IMR-90 (cell line): Measurements from ENCODE around the gene MCAM. TPM values are rescaled to one million over a fixed set of nuclear protein-coding genes. Genes with fewer than 3 reads are reported as not detected.

ENCODE experiments used
- ATAC-seq: fragments of 200-7000 bp; cut with Tn5 transposase; 2 replicates; pipeline ENCODE4 v1.9.1; 2020; ENCODE audit warnings: low read depth, mild to moderate bottlenecking, moderate library complexity
- BruUV-seq: library from RNA; stranded (reverse); fragments of 400-500 nt; replicated peaks from 2 replicates; lab custom pipeline; 2021; lab: Mats Ljungman, UMichigan
- CTCF ChIA-PET: fragments of 300-600 bp; formaldehyde crosslinking; extraction: SDS; loops from one replicate; lab custom pipeline; 2021; ENCODE audit warnings: antibody characterized with exemption; lab: Yijun Ruan, JAX
- POLR2A ChIA-PET: fragments of 300-600 bp; sonication (Branson Sonifier 250); formaldehyde crosslinking; loops from one replicate; lab custom pipeline; 2022; ENCODE audit warnings: antibody characterized with exemption; ENCODE audit not compliant: unreplicated experiment; lab: Charles Lee
- DNase-seq: peaks from one replicate; pipeline ENCODE4 v3.0.0; 2013
- H2AFZ ChIP-seq: replicated peaks from 2 replicates; pipeline ENCODE3; 2013; ENCODE audit warnings: low read length, mild to moderate bottlenecking; ENCODE audit not compliant: poor library complexity
- H2AK5ac ChIP-seq: 2 replicates; pipeline ENCODE4 v1.6.1; 2013; ENCODE audit warnings: low read depth, low read length, inconsistent platforms
- H2AK9ac ChIP-seq: replicated peaks from 2 replicates; pipeline ENCODE3; 2013; ENCODE audit warnings: mild to moderate bottlenecking, low read depth, low read length, moderate library complexity; ENCODE audit not compliant: poor library complexity
- H2BK120ac ChIP-seq: 2 replicates; pipeline ENCODE4 v1.6.1; 2013; ENCODE audit warnings: low read depth, low read length, inconsistent platforms
- H2BK15ac ChIP-seq: 3 replicates; pipeline ENCODE4 v1.6.1; 2013; ENCODE audit warnings: low read depth, low read length, inconsistent platforms
- H2BK20ac ChIP-seq: 2 replicates; pipeline ENCODE4 v1.6.1; 2013; ENCODE audit warnings: low read depth, mild to moderate bottlenecking, inconsistent platforms, low read length, moderate library complexity
- H2BK5ac ChIP-seq: 2 replicates; pipeline ENCODE4 v1.6.1; 2013; ENCODE audit warnings: mild to moderate bottlenecking, low read depth, low read length, inconsistent platforms; ENCODE audit not compliant: poor library complexity, severe bottlenecking
- H3K14ac ChIP-seq: replicated peaks from 2 replicates; pipeline ENCODE4 v1.6.1; 2013; ENCODE audit warnings: low read depth, low read length, inconsistent platforms
- H3K18ac ChIP-seq: 2 replicates; pipeline ENCODE4 v1.6.1; 2013; ENCODE audit warnings: low read depth, low read length, control low read depth
- H3K23ac ChIP-seq: 2 replicates; pipeline ENCODE4 v1.6.1; 2013; ENCODE audit warnings: low read depth, low read length, inconsistent platforms
- H3K27ac ChIP-seq: 2 replicates; pipeline ENCODE4 v1.5.1; 2013; ENCODE audit warnings: mild to moderate bottlenecking, control low read depth, low read length; ENCODE audit not compliant: insufficient read depth
- H3K27me3 ChIP-seq: 2 replicates; pipeline ENCODE4 v1.6.1; 2013; ENCODE audit warnings: low read length; ENCODE audit not compliant: control insufficient read depth, insufficient read depth
- H3K36me3 ChIP-seq: 2 replicates; pipeline ENCODE4 v1.6.1; 2013; ENCODE audit warnings: low read length, mixed read lengths; ENCODE audit not compliant: control insufficient read depth, insufficient read depth
- H3K4ac ChIP-seq: 2 replicates; pipeline ENCODE4 v1.6.1; 2013; ENCODE audit warnings: low read depth, low read length, inconsistent platforms
- H3K4me1 ChIP-seq: 2 replicates; pipeline ENCODE4 v1.6.1; 2013; ENCODE audit warnings: low read length, mixed read lengths; ENCODE audit not compliant: control insufficient read depth, insufficient read depth
- H3K4me2 ChIP-seq: 2 replicates; pipeline ENCODE4 v1.6.1; 2013; ENCODE audit warnings: low read depth, mild to moderate bottlenecking, control low read depth, low read length, moderate library complexity
- H3K4me3 ChIP-seq: 2 replicates; pipeline ENCODE4 v1.5.1; 2013; ENCODE audit warnings: low read depth, mild to moderate bottlenecking, control low read depth, low read length, moderate library complexity; ENCODE audit not compliant: insufficient read depth
- H3K56ac ChIP-seq: 2 replicates; pipeline ENCODE4 v1.6.1; 2013; ENCODE audit warnings: low read length, inconsistent platforms; ENCODE audit not compliant: insufficient read depth; ENCODE audit errors: extremely low read depth
- H3K79me1 ChIP-seq, 2 experiments: 2 replicates each; pipeline ENCODE4 v1.6.1; 2013; ENCODE audit warnings: low read length in 2 of 2, inconsistent platforms in 1 of 2, low read depth in 1 of 2
- H3K9ac ChIP-seq: 2 replicates; pipeline ENCODE4 v1.6.1; 2013; ENCODE audit warnings: low read depth, low read length, control low read depth
- H3K9me1 ChIP-seq: 2 replicates; pipeline ENCODE4 v1.6.1; 2013; ENCODE audit warnings: low read length, inconsistent platforms; ENCODE audit not compliant: insufficient read depth
- H3K9me3 ChIP-seq: 2 replicates; pipeline ENCODE4 v1.6.1; 2013; ENCODE audit warnings: low read length; ENCODE audit not compliant: control insufficient read depth, insufficient read depth
- H4K20me1 ChIP-seq: 2 replicates; pipeline ENCODE4 v1.6.1; 2013; ENCODE audit warnings: low read length, inconsistent platforms; ENCODE audit not compliant: insufficient read depth
- H4K5ac ChIP-seq: 2 replicates; pipeline ENCODE4 v1.6.1; 2013; ENCODE audit warnings: mild to moderate bottlenecking, low read depth, low read length, control low read depth
- H4K8ac ChIP-seq, 2 experiments: 2 replicates each; pipeline ENCODE4 v1.6.1; 2013; ENCODE audit warnings: low read depth in 2 of 2, low read length in 2 of 2, control low read depth in 1 of 2, inconsistent platforms in 1 of 2
- H4K91ac ChIP-seq: 2 replicates; pipeline ENCODE4 v1.6.1; 2013; ENCODE audit warnings: low read depth, low read length, inconsistent platforms; ENCODE audit not compliant: insufficient read depth
- CEBPB ChIP-seq: IDR thresholded peaks from 2 replicates; pipeline ENCODE4 v1.6.1; 2012; ENCODE audit warnings: low read depth, low read length, improper control_type of control experiment
- MAFK ChIP-seq: IDR thresholded peaks from 2 replicates; pipeline ENCODE4 v1.6.1; 2012; ENCODE audit warnings: low read depth, low read length, improper control_type of control experiment
- WGBS, 2 experiments: methylation state at CpG; one replicate each; pipeline versions ENCODE4 v1.1.5 to v1.1.7; 2013; ENCODE audit warnings: missing lambda C conversion rate in 2 of 2; ENCODE audit not compliant: insufficient read length in 1 of 2; ENCODE audit errors: extremely low coverage in 2 of 2; 5-methylcytosine and 5-hydroxymethylcytosine counted together
- dilution Hi-C: fragments of 300-500 bp; cut with HindIII; formaldehyde crosslinking; loops from one replicate; pipeline ENCODE4 v1.14.3; 2018; ENCODE audit warnings: low sequenced_read_pairs; ENCODE audit not compliant: unreplicated experiment
- in situ Hi-C: fragments of 300-500 bp; cut with MboI; formaldehyde crosslinking; loops from 3 replicates; pipeline ENCODE4 v1.14.3; 2019; ENCODE audit warnings: low sequenced_read_pairs, inconsistent platforms, mixed read lengths
- intact Hi-C: fragments of 100-400 bp; cut with micrococcal nuclease; formaldehyde crosslinking; loops from 2 replicates; pipeline ENCODE4 v1.10.0; 2022
- polyA plus RNA-seq, 3 experiments: library from polyadenylated mRNA; depleted of rRNA; stranded (reverse); fragments of >200 nt; gene quantifications; 2 replicates each; pipeline ENCODE4 v1.2.3, GENCODE V29; 2012; ENCODE audit warnings: low replicate concordance in 1 of 3
- total RNA-seq: library from RNA; depleted of rRNA; stranded (reverse); fragments of >200 nt; gene quantifications from 2 replicates; pipeline ENCODE4 v1.2.3, GENCODE V29; 2012

MCAM gene
- total and polyA plus RNA-seq, 2 of the 4 experiments (the other 2 are of a cell fraction) = 95.1 to 131 TPM

- dilution Hi-C loops (no loop called here), in situ Hi-C loops (no loop called here), intact Hi-C loops (no loop called here)
- Histone ChIP-seq H2AFZ (peak overlapping the region; percentile 91), H3K4me3 (no peak overlapping the region), H3K27me3 (no peaks in the 10 kb centered on the region), H2AK9ac (peak overlapping the region; percentile 93), H3K27ac (peak overlapping the region; percentile 38), H4K5ac (peak overlapping the region; percentile 7; the same call in 1 of the 2 replicates), H3K9ac (0 out of 2 replicates have a peak overlapping the region, but pooled peaks have one; percentile 19), H2BK5ac (peak overlapping the region; percentile 69), H3K36me3 (peaks cover 12% of the 10 kb centered on the region), H3K18ac (no peak overlapping the region), H3K9me1 (peaks cover 26% of the 10 kb centered on the region), H3K56ac (no peak overlapping the region), H4K91ac (peak overlapping the region; percentile 91), H3K4ac (peak overlapping the region; percentile 86), H2AK5ac (peak overlapping the region; percentile 61), H2BK15ac (peak overlapping the region; percentile 14; the same call in 1 of the 3 replicates), H4K8ac (peak overlapping the region; percentile 23 to 77; a peak in 3 of 4 replicates), H3K4me1 (peaks cover 49% of the 10 kb centered on the region), H3K9me3 (no peaks in the 10 kb centered on the region), H3K79me1 (peaks cover 11 to 65% of the 10 kb centered on the region in 2 experiments; a peak in 3 of 4 replicates), H2BK120ac (peak overlapping the region; percentile 57), H3K4me2 (peak overlapping the region; percentile 59; the same call in 1 of the 2 replicates), H3K14ac (no peak overlapping the region), H3K23ac (peak overlapping the region; percentile 66; the same call in 1 of the 2 replicates), H4K20me1 (peaks cover 19% of the 10 kb centered on the region), H2BK20ac (peak overlapping the region; percentile 60)
- no TSS peak for BruUV-seq
- no peak for DNase-seq
- no peak for ATAC-seq
- ChIA-PET CTCF (interaction anchor here (0.9 to 2.1 kb wide), 3 partner anchors 20 to 58 kb away, joined by 3 to 6 read pairs (median 3); no protein-coding TSS in a partner anchor), POLR2A (interaction anchor here (1.6 kb wide), 1 partner anchor 20 kb away, joined by 8 read pairs; no protein-coding TSS in a partner anchor)
- TF ChIP-seq MAFK (no peak), CEBPB (peak; percentile 69)
- WGBS, 2 experiments = 45% methylated on average over 8 of the region's 14 CpGs; no CpG with 5 or more reads in 1 of the 2 experiments
Observed at GRCh38 chr11:119317592-119318239, 786 bp upstream of the MCAM start.
